COLO829 (cell line): ENCODE measurements around the gene ARFIP2.
A peak's percentile ranks its signal among the peaks of the same experiment; 100 is the strongest.

Experiments
- DNase-seq: peaks from one replicate; pipeline ENCODE4 v3.0.0; 2012; ENCODE audit warnings: low spot score

ARFIP2 gene

DNA sequence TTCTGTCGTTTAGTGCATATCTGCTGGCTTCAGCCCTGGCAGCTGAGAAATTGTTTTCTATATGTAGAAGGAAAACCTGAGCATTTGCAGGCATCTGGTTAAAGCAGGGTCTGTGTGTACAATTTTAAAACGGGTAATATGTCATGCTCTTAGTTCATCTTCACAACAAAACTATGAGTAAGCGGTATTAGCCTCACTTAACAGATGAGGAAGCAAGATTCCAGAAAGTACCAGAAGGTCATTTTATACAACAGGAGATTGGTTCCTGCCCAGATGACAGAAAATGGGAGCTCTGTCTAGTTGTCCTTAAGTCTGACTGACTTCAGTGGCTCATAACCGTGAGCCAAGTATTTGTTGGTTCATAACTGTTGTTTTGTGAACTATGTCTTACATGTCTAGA, 1.3 kb upstream of the ARFIP2 start:
- no peak for DNase-seq

DNA sequence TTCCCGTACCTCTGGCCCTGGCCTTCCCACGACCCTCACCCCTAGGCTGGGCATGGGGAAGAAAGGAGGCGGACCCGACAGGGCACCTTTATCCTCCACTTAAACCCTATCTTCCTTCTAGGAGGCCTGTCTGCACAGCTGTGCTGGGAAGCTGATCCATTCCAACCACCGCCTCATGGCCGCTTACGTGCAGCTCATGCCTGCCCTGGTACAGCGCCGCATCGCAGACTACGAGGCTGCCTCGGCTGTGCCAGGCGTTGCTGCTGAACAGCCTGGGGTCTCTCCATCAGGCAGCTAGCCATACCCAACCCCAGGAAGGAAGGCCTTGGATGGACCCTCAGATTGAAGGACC, 769 bp upstream of the ARFIP2 start:
- DNase-seq = no peak

DNA sequence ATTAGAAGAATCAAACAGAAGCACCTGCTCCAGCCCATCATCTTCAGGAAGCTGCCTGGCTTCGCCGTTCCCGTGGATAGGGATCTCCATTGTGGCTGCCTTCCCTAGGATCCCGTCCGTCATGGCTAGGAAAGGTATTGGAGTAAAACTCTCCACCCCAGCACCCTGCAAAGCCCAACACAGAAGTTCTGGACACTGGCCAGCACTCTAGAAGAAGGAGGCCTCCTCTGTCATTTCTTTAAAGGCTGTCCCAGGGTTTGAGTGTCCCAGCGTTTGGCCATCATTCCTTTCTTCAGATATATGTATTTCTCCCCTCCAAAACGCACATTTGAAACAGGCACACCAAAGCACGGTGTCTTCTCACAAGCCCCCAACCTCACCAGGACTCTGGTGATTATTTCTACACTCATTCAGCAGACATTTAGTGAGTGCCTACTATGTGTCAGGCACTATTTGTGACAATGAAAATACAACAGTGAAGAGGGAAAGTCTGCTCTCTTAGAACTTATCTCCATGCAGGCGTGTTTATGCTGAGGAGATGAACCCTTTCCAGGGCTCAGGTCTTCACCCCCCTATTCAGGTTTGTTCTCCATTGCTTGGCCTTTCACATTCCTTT, 724 bp downstream of the ARFIP2 start:
- DNase-seq = no peak

DNA sequence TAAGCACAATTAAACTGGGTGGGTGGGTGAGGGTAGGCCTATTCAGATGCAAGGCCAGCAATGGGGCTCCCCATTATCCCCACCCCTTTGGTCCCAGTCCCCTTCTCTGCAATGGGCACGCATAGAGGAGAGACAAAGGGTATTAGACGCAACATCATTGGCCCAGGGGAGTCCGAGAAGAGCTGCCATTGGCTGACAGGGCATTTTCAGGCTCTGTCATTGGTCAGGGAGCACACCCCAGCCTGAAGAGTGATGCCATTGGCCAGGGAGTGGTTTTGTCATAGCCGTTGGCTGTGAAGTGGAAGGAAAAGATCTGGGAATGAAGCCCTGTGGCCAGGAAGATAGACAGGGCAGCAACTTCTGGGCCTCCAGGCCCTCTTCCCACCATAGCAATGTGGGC, 4.6 kb downstream of the ARFIP2 start:
- no peak for DNase-seq

DNA sequence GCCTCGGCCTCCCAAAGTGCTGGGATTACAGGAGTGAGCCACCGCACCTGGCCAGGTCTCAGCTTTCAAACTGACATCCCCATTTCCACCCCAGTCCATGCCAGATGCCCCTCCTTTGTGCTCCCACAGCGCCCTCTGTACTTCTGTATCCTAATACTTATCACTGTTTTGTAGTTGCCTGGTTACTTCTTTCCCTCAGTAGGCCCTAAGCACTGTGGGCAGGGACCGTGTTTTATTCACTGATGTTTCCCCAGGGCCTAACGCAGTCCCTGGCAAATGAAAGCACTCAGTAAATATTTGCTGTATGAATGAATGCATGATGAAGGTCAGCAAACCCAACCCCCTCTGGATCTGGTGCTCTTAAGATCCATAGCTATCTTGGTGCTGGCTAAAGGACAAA, 5.2 kb downstream of the ARFIP2 start:
- no peak for DNase-seq

DNA sequence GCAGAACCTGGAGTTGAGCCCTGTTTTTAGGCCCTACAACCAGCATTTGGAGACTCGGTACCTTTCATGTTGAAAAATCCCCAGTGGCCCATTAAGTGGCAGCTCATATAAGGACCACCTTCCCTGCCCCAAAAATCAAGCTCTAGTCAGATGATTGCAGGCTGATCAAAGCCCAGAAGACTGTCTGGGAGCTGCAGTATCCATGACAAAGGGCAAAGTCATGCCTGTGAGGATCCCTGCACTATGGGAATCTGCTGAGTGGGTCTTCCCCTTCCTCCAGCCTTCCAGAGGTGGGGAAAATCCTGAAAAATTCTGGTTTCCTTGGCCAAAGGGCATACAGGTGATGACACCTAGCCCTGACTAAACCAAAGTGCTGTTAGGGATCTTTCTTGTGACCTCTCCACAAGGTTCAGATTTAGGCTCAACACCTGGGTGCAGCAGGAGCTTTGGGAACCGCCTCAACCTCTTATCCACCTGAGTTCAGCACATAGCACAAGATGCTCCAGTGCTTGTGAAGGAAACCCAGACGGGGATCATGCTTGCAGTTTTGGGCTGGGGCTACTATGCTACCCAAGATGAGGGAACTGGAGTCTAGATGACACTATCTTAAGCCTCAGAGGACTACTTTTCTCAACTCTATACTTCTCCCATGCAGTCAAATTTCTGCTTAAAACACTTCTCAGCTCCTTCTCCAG, 6.2 kb downstream of the ARFIP2 start:
- no peak for DNase-seq

DNA sequence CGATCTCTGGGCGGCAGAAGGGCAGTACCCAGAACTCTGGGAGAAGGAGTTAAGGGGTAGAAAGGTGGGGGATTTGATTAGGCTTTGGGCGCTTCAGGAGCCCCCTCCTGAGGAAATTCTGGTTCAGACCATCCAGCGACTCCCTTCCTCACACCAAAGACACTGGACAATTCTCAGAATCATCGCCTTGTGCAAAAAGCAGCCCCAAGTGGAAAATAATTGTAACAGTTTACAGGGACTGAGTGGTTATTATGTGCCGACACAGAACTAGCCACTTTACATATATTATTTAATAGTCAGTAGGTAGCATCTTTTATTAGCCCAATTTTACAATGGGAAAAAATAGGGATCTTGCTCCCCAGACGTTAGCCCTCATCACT, 6.7 kb downstream of the ARFIP2 start:
- no peak for DNase-seq

DNA sequence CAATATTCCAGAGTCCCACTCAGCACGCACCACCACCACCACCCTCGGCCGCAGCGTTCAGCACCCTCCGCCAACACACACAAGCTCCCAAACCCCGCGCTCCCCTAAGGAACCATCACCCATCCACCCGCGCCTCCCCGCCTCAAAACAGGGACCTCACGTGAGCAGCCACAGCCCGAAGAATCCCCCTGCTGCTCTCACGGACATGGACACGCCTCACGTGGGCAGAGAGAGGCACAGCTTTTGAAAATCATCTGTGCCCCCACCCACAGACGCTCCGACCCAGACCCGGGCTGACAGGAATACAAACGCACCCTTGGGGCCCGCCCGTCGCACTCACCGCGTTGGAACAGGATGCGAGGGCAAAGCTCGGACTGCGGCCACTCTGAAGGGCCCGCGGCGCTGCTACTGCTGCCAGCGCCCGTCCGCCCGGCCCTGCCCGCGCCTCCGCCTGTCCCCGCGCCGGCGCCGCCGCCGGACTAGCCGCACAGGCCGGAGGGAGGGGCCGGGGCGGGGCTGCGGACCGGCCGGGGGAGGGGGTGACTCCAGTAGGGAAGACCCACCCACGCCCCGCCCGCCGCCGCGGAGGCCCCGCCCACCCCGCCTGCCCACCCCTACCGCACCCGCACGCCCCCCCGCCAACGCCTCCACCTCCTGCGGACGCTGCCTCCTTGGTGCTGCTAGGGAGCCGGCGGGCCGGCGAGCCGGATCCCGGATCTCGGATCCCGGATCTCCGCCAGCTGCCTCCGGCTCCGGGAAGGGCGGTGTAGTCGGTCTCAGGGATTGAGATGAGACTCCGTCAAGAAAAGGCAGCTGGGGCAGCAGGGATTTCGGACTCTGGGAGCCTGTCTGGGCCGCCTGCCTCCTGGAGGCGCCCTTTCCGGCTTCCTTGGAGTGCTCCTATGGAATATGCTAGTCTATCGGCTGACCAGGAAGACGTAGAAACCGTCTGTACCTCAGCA, 7.4 kb downstream of the ARFIP2 start, which contains the start of gene TRIM3:
TRIM3 (minus strand) TSS at position 491 of the 962 bp plus-strand sequence. CDS start 8,246 bp downstream, outside the sequence.
- DNase-seq = peak; percentile 95

DNA sequence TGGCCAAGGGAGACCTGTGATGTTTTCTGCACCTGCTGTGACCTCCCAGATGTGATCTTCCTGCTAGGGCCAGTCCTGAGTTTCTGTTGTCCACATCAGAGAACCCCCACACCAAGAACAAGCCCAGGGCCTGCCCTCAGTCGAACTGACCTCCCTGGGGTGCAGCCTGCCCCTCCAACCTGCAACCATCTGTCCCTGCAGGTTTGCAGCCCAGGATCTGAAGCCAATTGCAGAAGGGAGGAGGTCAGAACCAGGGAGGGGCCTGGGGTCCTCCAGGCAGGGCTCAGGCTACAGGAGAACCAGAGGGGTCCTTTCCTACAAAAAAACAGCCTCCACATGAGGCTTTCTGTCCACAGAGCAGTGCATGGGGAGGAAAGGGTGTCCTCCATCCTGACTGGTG, 8.2 kb downstream of the ARFIP2 start:
- no peak for DNase-seq

DNA sequence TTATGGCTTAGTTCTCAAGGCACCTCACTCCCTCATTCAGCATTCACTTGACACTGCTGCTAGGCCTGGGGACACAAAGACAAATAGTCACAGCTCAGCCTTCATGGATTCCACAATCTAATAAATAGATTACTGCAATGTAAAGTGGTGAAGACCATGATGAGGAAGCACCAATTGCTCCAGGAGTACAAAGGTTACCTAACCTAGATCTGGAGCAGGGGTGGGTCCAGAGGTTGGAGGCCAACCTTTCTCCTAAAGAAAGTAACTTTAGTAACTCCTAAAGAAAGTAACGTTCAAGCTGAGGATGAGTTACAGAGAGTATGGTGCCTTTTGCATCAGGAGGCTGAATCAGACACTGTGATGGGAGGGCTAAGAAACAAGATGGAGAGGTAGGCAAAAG, 11.5 kb downstream of the ARFIP2 start:
- no peak for DNase-seq

DNA sequence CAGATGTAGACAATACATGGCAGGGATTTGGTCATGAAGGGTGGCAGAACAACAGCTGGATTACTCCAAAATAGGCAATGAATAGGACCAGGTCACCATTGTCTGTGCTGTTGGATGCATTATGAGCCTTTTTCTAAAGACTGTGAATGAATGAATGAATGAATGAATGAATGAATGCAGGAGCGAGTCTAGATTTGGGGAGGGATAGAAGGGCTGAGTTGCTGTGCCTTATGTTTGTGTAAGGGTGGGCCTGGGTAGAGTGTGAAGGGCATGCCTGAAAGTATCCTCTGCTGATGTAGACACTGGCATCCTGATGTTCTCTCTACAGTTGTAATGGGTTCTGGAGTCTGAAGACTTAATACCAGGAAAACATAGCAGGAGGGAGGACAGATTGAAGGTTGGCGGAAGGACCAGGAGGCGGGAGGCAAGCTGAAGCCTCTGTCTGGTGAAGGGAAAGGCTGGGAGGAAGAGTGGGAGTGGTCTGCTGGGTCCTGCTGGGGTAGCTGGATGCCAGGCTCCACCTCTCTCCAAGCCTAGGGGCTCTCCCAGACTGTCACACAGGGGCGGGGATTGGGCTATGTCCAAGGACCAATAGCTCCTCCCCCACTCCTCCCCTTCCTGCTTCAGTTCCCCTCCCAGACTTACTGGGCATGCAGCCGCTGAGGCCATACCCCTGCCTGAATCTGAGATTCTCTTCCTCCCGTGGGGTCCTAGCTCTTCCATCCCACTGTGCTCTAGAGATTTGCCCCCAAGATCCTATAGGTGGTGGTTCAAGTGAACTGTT, 12.2 kb downstream of the ARFIP2 start:
- DNase-seq = peak; percentile 80

DNA sequence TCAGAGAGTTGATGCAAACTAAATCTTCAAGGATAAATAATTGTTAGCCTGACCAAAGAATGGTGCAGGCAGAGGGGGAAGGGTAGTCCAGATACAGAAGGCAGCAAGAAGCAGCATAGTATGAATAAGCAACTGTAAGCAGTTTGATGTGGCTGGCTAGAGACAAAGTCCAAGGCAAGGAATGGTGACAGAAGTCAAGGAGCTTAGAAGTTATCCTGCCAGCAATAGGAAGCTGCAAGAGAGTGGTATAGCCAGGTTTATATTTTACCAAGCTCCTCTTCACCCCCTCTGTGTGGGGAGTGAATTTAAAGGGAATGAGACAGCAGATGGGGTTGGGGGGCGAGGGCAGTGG, 22.1 kb downstream of the ARFIP2 start:
- no peak for DNase-seq

DNA sequence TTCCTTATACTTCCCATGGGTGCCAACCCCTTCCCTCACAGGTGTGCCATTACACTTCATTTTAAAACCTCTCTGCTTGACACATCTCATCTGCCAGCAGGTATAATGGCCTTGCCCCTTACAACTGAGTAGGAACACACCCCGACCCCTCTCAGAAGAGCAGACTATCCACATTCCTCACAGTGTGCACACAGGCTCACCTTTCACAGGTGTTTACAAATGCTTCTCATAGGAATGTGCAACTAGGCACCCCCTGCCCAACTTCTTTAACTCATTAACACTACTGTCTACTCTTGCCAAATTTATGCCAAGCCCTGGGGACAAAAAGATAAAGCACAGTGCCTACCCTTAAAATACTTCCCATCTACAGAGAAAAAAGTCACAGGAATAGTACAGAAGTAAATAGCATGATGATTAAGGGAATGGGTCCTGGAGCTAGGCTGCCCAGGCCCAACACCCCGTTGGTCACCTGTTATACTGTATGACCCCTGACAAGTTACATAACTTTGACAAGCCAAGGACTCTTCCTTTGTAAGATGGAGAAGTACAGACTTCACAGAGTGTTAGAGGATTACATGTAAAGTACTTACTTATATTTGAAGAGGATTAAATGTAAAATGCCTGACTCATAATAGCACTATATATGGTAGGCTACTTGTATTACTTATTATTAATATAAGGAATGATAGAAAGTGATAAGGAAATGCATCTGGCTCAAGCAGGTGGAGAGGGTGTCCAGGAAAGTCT, 22.6 kb downstream of the ARFIP2 start:
- DNase-seq = no peak

DNA sequence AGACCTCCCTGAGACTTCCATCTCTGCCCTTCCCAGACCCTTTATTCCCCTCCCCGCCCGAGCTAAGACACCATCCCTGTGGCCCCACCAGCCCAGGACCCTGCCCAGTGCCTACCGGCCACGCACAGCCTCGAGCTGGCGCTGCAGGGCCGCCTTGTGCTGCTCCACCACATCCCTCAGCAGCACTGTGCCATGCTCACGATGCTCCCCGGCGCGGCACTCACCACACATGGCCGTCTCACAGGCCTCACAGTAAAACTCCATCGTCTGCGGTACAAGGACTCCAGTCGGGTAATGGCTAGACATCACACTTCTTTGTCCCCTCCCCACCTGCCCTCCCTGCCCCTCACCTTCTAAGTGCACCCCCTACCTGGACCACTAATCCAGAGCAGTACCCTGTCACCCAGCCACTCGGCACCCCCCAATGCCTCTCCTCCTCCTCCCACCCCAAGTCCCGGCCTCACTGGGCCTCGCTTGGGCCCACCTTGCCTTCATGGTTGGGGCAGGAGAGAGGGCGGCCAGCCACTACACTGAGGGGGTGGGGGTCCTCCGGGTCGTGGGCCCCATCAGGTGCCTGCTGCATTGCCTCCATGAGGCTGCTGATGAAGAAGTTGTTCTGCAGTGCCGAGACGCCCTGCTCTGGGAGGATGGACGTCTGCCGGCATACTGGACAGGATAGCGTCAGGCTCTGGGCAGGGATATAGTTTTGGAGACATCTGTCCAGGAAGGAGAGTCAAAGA, 23.4 kb downstream of the ARFIP2 start:
- no peak for DNase-seq

DNA sequence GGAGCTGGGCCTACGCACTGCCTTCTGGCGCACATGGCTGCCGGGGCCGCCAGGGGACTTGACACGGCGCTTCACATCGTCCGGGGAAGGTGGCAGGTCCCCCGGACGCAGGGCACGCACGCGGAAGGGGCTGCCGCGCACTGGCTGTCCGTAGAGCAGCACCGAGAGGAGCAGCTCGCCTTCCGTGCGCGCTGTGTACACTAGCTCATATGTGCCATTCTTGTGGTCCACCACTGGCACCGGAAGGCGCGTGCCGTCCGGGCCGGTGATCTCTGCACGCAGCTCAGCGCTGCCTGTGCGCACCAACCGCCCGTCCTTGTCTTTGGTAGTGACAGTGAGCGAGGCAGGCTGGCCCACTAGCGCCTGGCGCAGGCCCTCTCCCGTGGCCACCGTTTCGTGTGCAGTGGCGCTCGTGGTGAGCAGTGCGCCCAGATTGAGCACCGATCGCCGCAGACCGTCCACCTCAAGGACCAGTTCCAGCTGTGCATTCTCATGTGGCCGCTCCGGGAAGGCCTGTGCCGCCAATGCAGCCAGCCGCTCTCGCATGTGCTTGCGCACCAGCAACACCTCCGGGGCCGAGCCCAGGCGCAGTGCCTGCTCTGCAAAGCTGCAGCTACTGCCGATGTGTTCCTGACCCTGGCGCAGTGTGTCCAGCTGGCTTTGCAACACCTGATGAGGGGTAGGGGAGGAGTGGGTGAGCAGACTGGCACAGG, 24.6 kb downstream of the ARFIP2 start:
- no peak for DNase-seq

DNA sequence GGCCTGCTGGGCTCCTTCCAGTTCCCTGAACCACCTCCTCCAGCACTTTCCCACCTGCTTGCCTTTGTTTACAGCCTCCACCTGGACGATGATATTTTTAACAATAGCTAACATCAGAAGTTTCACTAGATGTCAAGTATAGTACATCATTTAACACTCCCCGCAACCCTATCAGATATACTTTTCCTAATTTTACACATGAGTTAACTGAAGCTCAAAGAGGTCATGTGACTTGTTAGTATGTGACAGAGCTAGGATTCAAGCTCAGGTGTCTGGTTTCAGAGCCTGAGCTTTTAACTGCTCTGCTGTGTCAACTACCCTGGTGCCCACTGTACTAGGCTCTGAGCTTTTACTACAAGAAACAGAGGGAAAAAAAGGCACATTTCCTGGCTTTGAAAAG, 26.1 kb downstream of the ARFIP2 start:
- DNase-seq = no peak

DNA sequence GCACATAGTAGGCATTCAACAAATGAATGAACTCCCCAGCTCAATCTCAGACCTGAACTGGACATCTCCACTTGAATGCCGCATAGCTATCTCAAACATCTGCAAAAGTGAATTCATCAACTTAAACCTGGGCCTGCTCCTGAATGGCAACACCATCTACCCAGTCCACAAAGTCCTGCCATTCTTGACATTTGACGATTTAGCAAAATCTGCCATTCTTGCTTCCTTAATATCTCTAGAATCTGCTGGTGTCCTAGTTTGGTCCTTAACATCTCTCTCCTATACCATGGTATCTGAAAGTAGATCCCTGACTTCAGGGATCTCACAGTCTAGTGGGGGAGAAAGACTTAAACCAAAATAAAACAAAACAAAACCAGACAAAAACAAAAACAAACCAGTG, 28.0 kb downstream of the ARFIP2 start:
- DNase-seq = no peak

DNA sequence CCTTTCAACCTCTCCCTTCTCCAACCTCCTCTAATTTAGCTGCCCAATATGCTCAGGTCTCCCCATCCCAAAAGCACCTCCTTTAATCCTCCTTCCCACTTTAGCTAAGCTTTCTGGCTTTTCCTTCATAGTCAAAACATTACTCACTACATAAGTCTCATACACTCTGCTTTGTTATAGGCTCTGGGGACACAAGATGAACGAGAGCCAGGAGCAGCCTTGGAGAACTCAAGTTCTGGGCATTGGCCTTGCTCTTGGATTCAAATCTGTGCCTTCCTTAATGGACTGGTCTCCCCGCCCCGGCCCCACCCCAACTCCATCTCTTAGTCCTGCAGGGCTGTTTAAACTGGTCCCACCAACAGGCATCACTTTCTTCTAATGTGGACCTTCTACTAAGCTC, 28.9 kb downstream of the ARFIP2 start:
- DNase-seq = no peak

DNA sequence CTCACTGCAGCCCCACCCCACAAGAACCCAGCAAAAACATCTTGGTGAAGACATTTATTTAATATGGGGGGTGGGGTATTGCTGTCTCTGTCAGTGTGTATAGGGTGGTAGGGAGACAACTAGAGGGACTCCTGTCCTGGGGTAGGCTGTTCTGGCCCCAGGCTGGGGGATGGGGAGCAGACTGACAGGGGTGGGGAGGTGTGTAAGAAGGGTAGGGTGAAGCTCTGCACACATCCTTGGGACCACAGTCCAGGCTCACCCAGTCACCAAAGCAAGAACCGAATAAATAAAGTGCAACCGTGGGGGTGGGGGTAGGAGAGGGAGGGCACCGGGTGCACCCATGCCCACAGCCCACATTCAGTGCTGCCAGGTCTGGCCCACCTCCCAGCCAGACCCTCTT, 32.6 kb downstream of the ARFIP2 start:
- no peak for DNase-seq
